SKM-1 (cell line): Measurements from ENCODE around the gene CCDC91.

Source experiments
- DNase-seq: peaks from one replicate; lab custom pipeline; 2025; ENCODE audit not compliant: unreplicated experiment; lab: John Stamatoyannopoulos, UW

The CCDC91 gene, protein sequence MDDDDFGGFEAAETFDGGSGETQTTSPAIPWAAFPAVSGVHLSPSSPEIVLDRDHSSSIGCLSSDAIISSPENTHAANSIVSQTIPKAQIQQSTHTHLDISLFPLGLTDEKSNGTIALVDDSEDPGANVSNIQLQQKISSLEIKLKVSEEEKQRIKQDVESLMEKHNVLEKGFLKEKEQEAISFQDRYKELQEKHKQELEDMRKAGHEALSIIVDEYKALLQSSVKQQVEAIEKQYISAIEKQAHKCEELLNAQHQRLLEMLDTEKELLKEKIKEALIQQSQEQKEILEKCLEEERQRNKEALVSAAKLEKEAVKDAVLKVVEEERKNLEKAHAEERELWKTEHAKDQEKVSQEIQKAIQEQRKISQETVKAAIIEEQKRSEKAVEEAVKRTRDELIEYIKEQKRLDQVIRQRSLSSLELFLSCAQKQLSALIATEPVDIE

GRCh38 chr12:28190321-28191050 lies at the start of gene CCDC91:
CCDC91 (plus strand) TSS chr12:28190456; CDS start chr12:28257216, 66,760 bp downstream.
- peak; percentile 13 for DNase-seq

DNA sequence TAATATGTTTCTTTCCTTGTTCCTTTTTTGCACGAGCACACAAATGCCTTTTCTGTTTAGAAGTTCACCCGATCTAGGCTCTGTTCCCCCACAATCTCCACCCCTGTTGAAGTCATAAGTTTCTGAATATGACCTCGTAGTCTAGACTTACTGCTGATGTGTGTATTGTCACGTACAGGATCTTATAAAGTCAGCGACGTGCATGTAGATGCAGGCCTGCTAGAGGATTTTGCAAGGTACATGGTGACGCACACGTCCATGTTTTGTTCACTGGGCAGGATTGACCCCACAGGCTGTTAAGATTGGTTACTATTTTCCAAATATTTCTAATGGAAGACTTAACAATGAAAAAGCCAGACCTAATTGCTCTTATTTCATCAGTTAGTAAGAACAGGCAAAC lies 46.2 kb upstream of the CCDC91 start:
- no peak for DNase-seq

DNA sequence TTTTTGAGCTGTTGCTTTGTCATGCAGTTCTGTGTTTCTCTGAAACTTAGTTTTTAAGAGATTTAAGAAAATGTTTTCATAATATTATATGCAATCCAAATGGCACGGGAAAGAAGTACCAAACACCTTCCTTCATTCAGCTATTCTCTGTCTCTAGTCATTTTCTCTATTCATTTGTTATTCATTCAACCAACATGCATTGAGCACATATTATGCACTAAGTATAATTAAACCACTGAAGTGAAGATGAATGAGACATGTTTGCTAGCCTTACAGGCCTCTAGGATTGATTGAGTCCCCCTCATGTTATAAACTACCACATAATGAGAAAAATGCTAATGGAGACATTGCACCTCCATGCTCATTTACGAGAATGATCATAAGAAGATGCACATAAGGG lies 45.7 kb upstream of the CCDC91 start:
- DNase-seq = no peak

DNA sequence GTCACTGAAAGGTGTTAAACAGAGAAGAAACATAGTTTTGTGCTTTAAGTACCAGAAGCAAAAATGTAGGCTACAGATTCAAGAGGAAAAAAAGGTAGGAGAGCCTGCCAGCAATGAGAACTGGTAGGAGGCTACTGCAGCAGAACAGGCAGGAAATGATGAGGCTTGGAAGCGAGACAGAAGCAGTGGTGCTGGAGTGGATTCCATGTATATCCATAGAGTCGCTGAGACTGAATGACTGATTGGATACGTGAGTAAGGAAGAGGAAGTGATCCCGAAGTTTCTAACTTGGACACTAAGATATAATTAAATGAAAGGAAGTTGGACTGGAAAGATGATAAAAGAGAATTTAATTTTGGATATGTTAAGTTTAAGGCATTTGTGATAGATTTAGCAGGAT lies 45.0 kb upstream of the CCDC91 start:
- no peak for DNase-seq

DNA sequence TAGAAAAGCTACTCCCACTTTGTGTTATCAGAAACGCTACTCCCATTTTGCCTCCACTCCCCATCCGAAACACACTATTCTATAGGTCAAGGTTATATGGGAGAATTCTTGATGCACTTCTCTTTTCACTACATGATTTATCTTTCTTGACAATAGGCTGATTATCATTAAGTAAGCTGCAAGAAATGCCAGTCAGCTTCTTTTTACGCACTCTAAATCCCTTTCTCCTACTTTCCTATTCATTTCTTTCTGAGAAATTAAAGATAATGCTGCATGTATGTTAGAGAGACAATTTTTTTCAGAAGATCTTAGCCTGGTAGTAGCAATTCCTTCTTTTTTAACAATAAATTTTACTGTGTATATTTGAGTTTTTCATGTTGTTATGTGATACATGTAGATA lies 41.0 kb upstream of the CCDC91 start:
- DNase-seq = no peak

- DNase-seq = no peak
Observed at GRCh38 chr12:28156362-28156761, 33.9 kb upstream of the CCDC91 start.

DNA sequence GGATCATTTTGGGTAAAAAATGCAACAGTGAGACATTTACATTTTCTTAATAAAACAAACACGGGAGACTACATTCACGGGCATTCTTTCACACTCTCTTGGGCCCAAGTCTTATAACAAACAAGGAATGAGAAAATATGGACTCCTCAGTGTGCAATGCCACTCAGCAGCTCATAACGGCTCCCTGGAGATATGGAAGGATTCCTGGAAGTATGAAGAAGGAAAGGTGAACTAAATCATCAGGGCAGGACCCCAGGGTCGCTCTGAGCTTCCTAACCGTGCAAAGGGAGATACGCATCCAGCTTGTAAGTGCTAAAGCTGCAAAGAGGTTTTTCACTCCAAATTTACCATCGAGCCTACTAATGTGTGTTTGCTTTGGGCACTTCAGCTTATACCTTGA lies 33.5 kb upstream of the CCDC91 start:
- no peak for DNase-seq

DNA sequence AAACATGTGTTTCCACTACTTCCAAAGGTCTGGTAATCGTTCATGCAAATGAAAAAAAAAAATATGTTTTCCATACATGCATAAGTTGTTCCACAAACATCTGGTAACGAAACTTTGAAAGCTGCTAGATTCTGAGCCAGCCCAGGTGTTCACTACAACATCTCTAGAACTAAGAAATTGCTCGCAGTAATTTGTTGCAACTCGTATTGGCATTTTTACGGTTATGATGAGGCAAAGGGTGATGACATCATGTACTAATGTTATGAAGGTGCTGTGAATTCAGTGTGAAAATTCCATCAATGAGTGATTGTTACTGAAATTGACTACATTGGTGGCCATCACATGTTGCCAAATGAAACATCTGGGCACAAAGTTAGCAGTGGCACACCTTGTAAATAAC lies 31.9 kb upstream of the CCDC91 start:
- DNase-seq = no peak

DNA sequence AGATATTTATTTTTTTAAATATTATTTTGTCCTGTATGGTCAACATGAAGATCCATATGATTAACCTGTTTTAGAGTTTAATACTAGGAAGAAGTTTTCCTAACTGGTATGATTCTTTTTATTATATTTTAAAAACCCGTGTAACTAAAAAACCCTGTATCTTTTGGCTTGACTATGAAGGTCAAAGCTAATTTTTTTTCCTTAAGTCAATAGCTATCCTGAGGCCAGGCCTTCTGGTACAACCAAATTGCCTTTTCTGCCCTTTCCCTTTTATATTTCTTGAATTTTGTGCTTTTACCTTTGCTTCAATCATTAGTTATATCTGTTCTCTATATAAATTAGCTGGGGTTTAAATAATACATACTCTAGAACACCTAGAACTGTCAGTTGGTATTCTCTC lies 30.6 kb upstream of the CCDC91 start:
- DNase-seq = no peak

- no peak for DNase-seq
Observed at GRCh38 chr12:28161697-28162096, 28.6 kb upstream of the CCDC91 start.

- no peak for DNase-seq
Observed at GRCh38 chr12:28162697-28163096, 27.6 kb upstream of the CCDC91 start.

DNA sequence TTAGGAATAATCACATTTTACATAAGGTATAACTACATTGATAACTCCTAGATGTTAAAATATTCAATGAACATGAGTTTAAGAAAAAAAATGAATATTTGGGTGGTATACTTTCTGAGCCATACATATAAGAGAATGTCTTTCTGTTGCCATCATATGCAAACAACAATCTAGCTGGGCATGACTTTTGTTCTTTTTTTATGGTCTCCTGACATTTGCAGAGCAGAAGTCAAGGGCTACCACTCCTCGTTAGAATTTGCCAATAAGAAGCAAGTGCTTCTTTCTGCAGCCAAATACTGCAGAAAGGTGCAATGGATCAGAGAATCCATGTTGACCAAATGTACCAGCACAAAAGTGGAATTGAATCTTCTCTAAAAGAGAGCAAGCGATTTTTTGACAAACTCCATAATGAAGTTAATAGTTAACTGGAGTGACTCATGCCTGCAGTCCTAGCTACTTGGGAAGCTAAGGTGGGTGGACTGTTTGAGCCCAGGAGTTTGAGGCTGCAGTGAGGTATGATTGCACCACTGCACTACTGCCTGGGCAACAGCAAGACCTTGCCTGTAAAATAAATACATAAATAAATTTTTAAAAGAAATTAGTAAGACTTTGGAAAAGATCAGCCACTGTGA lies 25.5 kb upstream of the CCDC91 start:
- no peak for DNase-seq

GRCh38 chr12:28167981-28168485 lies 22.2 kb upstream of the CCDC91 start:
- no peak for DNase-seq

DNA sequence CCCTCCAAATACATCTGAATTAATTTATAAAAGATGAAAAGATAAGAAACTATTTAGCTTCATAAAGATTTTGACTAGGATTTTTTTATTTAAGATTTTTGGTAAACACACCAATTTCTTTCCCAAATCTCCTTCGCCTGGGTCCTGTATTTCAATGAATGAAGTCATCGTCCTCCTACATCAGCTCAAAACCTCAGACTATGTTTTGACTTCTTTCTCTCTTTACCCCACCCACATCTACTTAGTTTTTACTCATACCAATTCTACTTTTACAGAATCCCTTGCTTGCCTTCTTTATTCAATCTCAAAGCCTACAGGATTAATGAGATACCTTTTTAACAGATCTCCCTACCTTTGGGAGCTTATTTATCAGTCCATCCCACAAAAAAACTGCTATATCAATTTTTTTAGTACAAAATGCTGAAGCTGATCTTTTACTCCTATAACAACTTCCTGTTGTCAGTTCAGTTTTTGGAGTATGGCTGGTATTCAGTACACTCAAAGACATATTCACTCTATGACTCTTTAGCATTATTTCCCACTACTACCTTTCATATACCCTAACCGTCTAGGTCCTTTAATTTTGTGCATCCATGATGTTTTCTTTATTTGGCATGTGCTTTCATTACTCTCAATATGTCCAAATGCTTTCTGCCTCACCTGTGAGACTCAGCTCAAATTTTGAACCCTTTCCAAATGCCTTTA lies 18.7 kb upstream of the CCDC91 start:
- no peak for DNase-seq

GRCh38 chr12:28172434-28173030 lies 17.7 kb upstream of the CCDC91 start:
- no peak for DNase-seq

GRCh38 chr12:28173440-28173839 lies 16.8 kb upstream of the CCDC91 start:
- DNase-seq = no peak

DNA sequence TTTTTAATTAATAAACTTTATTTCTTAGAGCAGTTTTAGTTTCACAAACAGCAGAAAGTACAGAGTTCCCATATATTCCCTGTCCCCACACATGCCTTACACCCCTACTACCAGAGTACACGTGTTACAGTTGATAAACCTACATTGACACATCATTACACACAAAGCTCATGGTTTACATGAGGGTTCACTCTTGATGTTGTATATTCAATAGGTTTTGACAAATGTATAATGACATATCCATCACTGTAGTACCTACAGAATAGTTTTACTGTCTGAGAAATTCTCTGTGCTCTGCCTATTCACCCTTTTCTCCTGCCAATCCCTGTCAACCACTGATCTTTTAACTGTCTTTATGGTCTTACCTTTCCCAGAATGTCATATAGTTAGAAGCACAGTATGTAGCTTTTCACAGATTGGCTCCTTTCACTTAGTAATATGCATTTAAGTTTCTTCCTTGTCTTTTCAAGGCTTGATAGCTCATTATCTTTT lies 15.1 kb upstream of the CCDC91 start:
- no peak for DNase-seq

DNA sequence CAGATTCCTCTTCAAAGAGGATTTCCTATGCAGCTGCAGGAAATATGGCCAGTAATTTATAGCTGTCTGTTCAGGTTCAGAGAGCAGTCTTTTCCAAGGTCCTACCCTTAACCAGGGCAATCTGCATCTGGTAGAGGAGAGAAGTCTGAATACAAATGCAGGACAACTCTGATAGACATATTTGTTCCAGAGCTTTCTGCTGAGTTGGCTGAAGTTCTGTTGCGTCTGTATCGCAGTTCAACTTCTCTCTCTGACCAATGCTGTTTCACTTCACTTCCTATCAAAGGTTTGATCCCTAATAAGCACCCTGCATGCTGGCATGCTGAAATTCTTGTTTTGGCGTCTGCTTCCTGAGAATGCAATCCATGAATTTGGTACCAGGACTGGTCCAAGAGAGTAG lies 14.0 kb upstream of the CCDC91 start:
- no peak for DNase-seq

GRCh38 chr12:28177461-28177860 lies 12.8 kb upstream of the CCDC91 start:
- no peak for DNase-seq

DNA sequence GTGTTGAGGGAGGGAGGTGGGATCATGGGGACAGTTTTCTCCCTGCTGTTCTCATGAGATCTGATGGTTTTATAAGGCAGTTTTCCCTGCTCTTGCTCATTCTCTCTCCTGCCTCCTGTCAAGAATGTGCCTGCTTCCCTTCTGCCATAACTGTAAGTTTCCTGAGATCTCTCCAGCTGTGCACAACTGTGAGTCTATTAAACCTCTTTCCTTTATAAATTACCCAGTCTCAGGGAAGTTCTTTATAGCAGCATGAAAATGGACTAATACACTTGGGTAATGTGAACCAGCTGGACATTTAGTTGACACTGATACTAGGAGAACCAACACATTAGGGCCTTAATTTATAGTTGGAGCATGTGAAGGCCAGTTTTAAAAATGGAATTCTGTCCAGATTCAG lies 12.4 kb upstream of the CCDC91 start:
- DNase-seq = no peak

DNA sequence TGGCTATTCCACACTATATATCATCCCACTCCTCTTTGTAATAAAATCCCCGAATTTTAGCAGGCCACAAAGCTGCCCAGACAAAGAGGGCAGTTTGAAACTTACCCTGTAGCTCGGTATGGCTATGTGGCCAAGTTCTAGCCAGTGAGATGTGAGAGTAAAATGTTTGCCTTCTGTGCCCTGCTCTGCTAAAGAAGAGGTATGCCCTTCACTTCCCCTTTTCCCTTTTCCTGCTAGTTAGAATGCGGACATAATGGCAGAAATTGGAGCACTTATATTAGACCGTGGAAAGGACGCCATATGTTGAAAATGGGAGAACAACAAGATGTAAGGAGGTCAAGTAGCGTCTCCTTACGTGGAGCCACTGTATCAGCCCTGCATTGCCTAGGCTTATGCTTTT lies 11.5 kb upstream of the CCDC91 start:
- DNase-seq = no peak
